Keratinocyte (primary cell): ENCODE data around the gene PFDN4. TPM values are rescaled to one million over a fixed set of nuclear protein-coding genes. Genes with fewer than 3 reads are reported as not detected.
A peak's percentile ranks its signal among the peaks of the same experiment; 100 is the strongest.

Experiments
- DNase-seq: peaks from one replicate; pipeline ENCODE4 v3.0.0-alpha.2; 2011; ENCODE audit warnings: low read depth, missing footprints, low spot score
- FAIRE-seq: peaks from 2 replicates; lab custom pipeline; 2011; peaks lifted over from hg19 to GRCh38; lab: Jason Lieb, UNC
- H2AFZ ChIP-seq: 2 replicates; pipeline ENCODE4 v1.6.0; 2012; ENCODE audit warnings: low read length, control low read depth, inconsistent platforms; ENCODE audit not compliant: control insufficient read depth
- H3K27ac ChIP-seq: 2 replicates; pipeline ENCODE4 v1.5.1; 2011; ENCODE audit warnings: low read length; ENCODE audit not compliant: control insufficient read depth, insufficient read depth
- H3K27me3 ChIP-seq: 3 replicates; pipeline ENCODE4 v1.6.0; 2011; ENCODE audit warnings: low read length; ENCODE audit not compliant: control insufficient read depth, insufficient read depth; ENCODE audit errors: extremely low read depth
- H3K36me3 ChIP-seq, 2 experiments: 2 replicates in 1 of 2; 3 replicates in 1 of 2; pipeline ENCODE4 v1.5.1; 2011; ENCODE audit warnings: low read length in 2 of 2, mild to moderate bottlenecking in 1 of 2; ENCODE audit not compliant: control insufficient read depth in 2 of 2, insufficient read depth in 2 of 2; ENCODE audit errors: extremely low read depth in 1 of 2
- H3K4me1 ChIP-seq: 3 replicates; pipeline ENCODE4 v1.5.1; 2011; ENCODE audit warnings: low read length; ENCODE audit not compliant: control insufficient read depth, insufficient read depth; ENCODE audit errors: extremely low read depth
- H3K4me2 ChIP-seq: 3 replicates; pipeline ENCODE4 v1.6.0; 2011; ENCODE audit warnings: low read depth, low read length; ENCODE audit not compliant: control insufficient read depth, insufficient read depth; ENCODE audit errors: extremely low read depth
- H3K4me3 ChIP-seq, 3 experiments: fragments of 200-600 bp in 1 of 3; sonication (generic) in 1 of 3; 2 replicates in 2 of 3; 3 replicates in 1 of 3; pipeline ENCODE4 v1.5.1; 2011 to 2016; ENCODE audit warnings: low read length in 3 of 3, mild to moderate bottlenecking in 3 of 3, control low read depth in 2 of 3, inconsistent platforms in 1 of 3, low read depth in 1 of 3, mixed read lengths in 1 of 3, mixed run types in 1 of 3, moderate library complexity in 1 of 3; ENCODE audit not compliant: control insufficient read depth in 2 of 3, insufficient read depth in 2 of 3; ENCODE audit errors: extremely low read depth in 1 of 3
- H3K79me2 ChIP-seq: 2 replicates; pipeline ENCODE4 v1.6.0; 2012; ENCODE audit warnings: low read length; ENCODE audit not compliant: control insufficient read depth, insufficient read depth
- H3K9ac ChIP-seq: 3 replicates; pipeline ENCODE4 v1.6.0; 2011; ENCODE audit warnings: low read length; ENCODE audit not compliant: control insufficient read depth, insufficient read depth; ENCODE audit errors: extremely low read depth
- H3K9me1 ChIP-seq: 3 replicates; pipeline ENCODE4 v1.6.0; 2011; ENCODE audit warnings: low read length; ENCODE audit not compliant: control insufficient read depth, insufficient read depth; ENCODE audit errors: extremely low read depth
- H3K9me3 ChIP-seq: 2 replicates; pipeline ENCODE4 v1.5.1; 2012; ENCODE audit warnings: low read depth, low read length; ENCODE audit not compliant: control insufficient read depth
- H4K20me1 ChIP-seq: 3 replicates; pipeline ENCODE4 v1.6.0; 2011; ENCODE audit warnings: low read length; ENCODE audit not compliant: control insufficient read depth, insufficient read depth; ENCODE audit errors: extremely low read depth
- EZH2 ChIP-seq: IDR thresholded peaks from one replicate; pipeline ENCODE4 v1.6.1; 2012; ENCODE audit warnings: inconsistent platforms, mild to moderate bottlenecking, low read length, moderate library complexity
- dilution Hi-C: fragments of 300-500 bp; cut with MboI; formaldehyde crosslinking; loops from one replicate; pipeline ENCODE4 v1.7.0; 2020; ENCODE audit warnings: low sequenced_read_pairs; ENCODE audit not compliant: extremely low pct_ligation_motif_present
- polyA plus RNA-seq, 5 experiments: library from polyadenylated mRNA; depleted of rRNA in 3 of 5; stranded (reverse) in 3 of 5; stranded (forward) in 1 of 5; unstranded in 1 of 5; fragments of >200 nt; gene quantifications; 1 replicate in 1 of 5; 2 replicates in 3 of 5; 3 replicates in 1 of 5; pipeline versions ENCODE4 v1.2.1 to v1.2.3, GENCODE V29; 2011 to 2012; ENCODE audit warnings: missing spikeins in 2 of 5, low read depth in 1 of 5, low replicate concordance in 1 of 5
- TF ChIP-seq, protein P1 (sequence below), 3 experiments: IDR thresholded peaks in 1 of 3; conservative IDR thresholded peaks in 1 of 3; optimal IDR thresholded peaks in 1 of 3; 2 replicates in 2 of 3; 3 replicates in 1 of 3; pipeline versions ENCODE3 to v1.5.1; 2011; ENCODE audit warnings: low read length in 3 of 3, mild to moderate bottlenecking in 3 of 3, moderate library complexity in 2 of 3, control low read depth in 1 of 3, inconsistent platforms in 1 of 3; ENCODE audit not compliant: insufficient read depth in 2 of 3; ENCODE audit errors: extremely low read depth in 1 of 3

PFDN4 gene
- polyA plus RNA-seq, 1 donor (not counting 4 experiments of a cell fraction or from before 2014, with no cell fraction given): 65.7 TPM

DNA sequence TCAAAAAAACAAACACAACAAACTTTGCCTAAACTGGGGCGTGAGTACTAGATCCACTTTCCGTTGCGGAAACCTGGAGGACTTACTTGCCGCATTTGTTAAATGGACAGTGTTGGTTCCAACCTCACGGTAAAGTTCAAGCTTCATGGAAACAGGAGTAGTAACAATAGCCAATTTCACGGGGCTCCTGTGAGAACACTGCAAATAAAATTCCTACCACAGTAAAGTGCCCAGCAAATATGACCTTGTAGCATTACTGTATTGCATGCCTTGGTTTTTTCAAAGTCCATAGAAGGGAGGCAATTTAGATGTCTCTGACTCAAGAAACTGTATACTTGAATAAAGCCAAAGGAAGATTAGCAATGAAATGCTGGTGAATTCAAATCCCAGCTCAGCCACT is 30.5 kb upstream of the PFDN4 start:
- TF ChIP-seq EZH2: no peak
- TF ChIP-seq, protein P1, sequence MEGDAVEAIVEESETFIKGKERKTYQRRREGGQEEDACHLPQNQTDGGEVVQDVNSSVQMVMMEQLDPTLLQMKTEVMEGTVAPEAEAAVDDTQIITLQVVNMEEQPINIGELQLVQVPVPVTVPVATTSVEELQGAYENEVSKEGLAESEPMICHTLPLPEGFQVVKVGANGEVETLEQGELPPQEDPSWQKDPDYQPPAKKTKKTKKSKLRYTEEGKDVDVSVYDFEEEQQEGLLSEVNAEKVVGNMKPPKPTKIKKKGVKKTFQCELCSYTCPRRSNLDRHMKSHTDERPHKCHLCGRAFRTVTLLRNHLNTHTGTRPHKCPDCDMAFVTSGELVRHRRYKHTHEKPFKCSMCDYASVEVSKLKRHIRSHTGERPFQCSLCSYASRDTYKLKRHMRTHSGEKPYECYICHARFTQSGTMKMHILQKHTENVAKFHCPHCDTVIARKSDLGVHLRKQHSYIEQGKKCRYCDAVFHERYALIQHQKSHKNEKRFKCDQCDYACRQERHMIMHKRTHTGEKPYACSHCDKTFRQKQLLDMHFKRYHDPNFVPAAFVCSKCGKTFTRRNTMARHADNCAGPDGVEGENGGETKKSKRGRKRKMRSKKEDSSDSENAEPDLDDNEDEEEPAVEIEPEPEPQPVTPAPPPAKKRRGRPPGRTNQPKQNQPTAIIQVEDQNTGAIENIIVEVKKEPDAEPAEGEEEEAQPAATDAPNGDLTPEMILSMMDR (optimal IDR thresholded peaks at IDR 0.05 in 1 of 3, IDR thresholded peaks at IDR 0.05 in 1 of 3, conservative IDR thresholded peaks at IDR 0.05 in 1 of 3; ENCODE audit: extremely low read depth in 1 of 3, insufficient read depth in 2 of 3, low read length in 3 of 3): no peak
- Histone ChIP-seq H2AFZ (no peak overlapping the region), H3K4me1 (peaks cover 67% of the 10 kb centered on the region), H3K36me3 (no peaks in the 10 kb centered on the region), H4K20me1 (no peaks in the 10 kb centered on the region), H3K27ac (peak overlapping the region; percentile 57), H3K9ac (no peak overlapping the region), H3K4me2 (no peak overlapping the region), H3K9me1 (no peaks in the 10 kb centered on the region), H3K27me3 (peaks cover 5% of the 10 kb centered on the region), H3K9me3 (no peaks in the 10 kb centered on the region), H3K4me3 (no peak overlapping the region), H3K79me2 (no peaks in the 10 kb centered on the region)
- dilution Hi-C loops: no loop called here
- DNase-seq (no peak), FAIRE-seq (no peak)

DNA sequence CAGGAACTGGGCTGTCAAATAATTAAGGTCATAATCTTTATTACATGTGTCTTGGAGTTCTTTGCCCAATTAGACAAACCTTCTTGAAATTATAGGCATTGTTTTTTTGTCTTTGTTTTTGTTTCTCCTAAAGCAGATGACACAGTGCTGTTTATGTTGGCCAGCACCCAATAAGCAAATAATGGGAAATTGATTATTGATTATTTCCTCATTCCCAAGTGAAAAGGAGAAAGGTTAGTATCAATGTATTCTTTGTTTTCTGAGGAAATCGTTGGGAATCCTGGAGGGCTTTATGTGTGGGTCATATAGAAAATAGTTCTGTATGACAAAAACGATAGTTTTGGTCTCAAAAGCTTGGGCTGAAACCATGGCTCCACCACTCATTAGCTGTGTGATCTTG is 29.6 kb upstream of the PFDN4 start:
- Histone ChIP-seq H3K4me3 (no peak overlapping the region), H2AFZ (no peak overlapping the region), H3K27ac (no peak overlapping the region), H3K27me3 (peaks cover 5% of the 10 kb centered on the region), H3K4me1 (peaks cover 61% of the 10 kb centered on the region), H3K4me2 (no peak overlapping the region), H3K9me3 (no peaks in the 10 kb centered on the region), H3K9me1 (no peaks in the 10 kb centered on the region), H3K36me3 (no peaks in the 10 kb centered on the region), H3K9ac (no peak overlapping the region), H3K79me2 (no peaks in the 10 kb centered on the region), H4K20me1 (no peaks in the 10 kb centered on the region)
- no peak for DNase-seq
- FAIRE-seq: no peak
- dilution Hi-C loops: no loop called here
- TF ChIP-seq EZH2: no peak
- TF ChIP-seq, protein P1 (optimal IDR thresholded peaks at IDR 0.05 in 1 of 3, IDR thresholded peaks at IDR 0.05 in 1 of 3, conservative IDR thresholded peaks at IDR 0.05 in 1 of 3; ENCODE audit: extremely low read depth in 1 of 3, insufficient read depth in 2 of 3, low read length in 3 of 3): no peak
